ENCODE results near the gene DNAJC3.

GRCh38 chr13:95833126-95833525, 156.2 kb downstream of the DNAJC3 start:
- TF ChIP-seq, protein P1, sequence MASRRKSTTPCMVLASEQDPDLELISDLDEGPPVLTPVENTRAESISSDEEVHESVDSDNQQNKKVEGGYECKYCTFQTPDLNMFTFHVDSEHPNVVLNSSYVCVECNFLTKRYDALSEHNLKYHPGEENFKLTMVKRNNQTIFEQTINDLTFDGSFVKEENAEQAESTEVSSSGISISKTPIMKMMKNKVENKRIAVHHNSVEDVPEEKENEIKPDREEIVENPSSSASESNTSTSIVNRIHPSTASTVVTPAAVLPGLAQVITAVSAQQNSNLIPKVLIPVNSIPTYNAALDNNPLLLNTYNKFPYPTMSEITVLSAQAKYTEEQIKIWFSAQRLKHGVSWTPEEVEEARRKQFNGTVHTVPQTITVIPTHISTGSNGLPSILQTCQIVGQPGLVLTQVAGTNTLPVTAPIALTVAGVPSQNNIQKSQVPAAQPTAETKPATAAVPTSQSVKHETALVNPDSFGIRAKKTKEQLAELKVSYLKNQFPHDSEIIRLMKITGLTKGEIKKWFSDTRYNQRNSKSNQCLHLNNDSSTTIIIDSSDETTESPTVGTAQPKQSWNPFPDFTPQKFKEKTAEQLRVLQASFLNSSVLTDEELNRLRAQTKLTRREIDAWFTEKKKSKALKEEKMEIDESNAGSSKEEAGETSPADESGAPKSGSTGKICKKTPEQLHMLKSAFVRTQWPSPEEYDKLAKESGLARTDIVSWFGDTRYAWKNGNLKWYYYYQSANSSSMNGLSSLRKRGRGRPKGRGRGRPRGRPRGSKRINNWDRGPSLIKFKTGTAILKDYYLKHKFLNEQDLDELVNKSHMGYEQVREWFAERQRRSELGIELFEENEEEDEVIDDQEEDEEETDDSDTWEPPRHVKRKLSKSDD (conservative IDR thresholded peaks at IDR 0.05; ENCODE audit: low read length), result no peak
- TF ChIP-seq JUND (IDR thresholded peaks at IDR 0.05; ENCODE audit: borderline replicate concordance, low read depth, low read length), result no peak
- no peak for TF ChIP-seq JUND (tag; IDR thresholded peaks at IDR 0.05; ENCODE audit: borderline replicate concordance, low read depth, low read length)
- TF ChIP-seq NR0B1 (IDR thresholded peaks at IDR 0.05; ENCODE audit: partially characterized antibody), result no peak
- TF ChIP-seq, protein P2, sequence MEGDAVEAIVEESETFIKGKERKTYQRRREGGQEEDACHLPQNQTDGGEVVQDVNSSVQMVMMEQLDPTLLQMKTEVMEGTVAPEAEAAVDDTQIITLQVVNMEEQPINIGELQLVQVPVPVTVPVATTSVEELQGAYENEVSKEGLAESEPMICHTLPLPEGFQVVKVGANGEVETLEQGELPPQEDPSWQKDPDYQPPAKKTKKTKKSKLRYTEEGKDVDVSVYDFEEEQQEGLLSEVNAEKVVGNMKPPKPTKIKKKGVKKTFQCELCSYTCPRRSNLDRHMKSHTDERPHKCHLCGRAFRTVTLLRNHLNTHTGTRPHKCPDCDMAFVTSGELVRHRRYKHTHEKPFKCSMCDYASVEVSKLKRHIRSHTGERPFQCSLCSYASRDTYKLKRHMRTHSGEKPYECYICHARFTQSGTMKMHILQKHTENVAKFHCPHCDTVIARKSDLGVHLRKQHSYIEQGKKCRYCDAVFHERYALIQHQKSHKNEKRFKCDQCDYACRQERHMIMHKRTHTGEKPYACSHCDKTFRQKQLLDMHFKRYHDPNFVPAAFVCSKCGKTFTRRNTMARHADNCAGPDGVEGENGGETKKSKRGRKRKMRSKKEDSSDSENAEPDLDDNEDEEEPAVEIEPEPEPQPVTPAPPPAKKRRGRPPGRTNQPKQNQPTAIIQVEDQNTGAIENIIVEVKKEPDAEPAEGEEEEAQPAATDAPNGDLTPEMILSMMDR (IDR thresholded peaks at IDR 0.05 in 2 of 3, conservative IDR thresholded peaks at IDR 0.05 in 1 of 3; ENCODE audit: insufficient read depth in 2 of 3, low read depth in 1 of 3, low read length in 3 of 3), result no peak
- TF ChIP-seq, protein P3, sequence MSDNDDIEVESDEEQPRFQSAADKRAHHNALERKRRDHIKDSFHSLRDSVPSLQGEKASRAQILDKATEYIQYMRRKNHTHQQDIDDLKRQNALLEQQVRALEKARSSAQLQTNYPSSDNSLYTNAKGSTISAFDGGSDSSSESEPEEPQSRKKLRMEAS (CRISPR knock-in tag; IDR thresholded peaks at IDR 0.05), result no peak
- TF ChIP-seq ZNF318 (IDR thresholded peaks at IDR 0.05; ENCODE audit: borderline replicate concordance in 1 of 2, low read depth in 1 of 2), result no peak
- no peak for TF ChIP-seq RAD51 (IDR thresholded peaks at IDR 0.05; ENCODE audit: borderline replicate concordance, low read depth)
- no peak for TF ChIP-seq TARDBP (IDR thresholded peaks at IDR 0.05)
- TF ChIP-seq ZNF280B (CRISPR knock-in tag; IDR thresholded peaks at IDR 0.05), result no peak
- TF ChIP-seq GATA2 (CRISPR knock-in tag; IDR thresholded peaks at IDR 0.05), result no peak
- TF ChIP-seq, protein P4, sequence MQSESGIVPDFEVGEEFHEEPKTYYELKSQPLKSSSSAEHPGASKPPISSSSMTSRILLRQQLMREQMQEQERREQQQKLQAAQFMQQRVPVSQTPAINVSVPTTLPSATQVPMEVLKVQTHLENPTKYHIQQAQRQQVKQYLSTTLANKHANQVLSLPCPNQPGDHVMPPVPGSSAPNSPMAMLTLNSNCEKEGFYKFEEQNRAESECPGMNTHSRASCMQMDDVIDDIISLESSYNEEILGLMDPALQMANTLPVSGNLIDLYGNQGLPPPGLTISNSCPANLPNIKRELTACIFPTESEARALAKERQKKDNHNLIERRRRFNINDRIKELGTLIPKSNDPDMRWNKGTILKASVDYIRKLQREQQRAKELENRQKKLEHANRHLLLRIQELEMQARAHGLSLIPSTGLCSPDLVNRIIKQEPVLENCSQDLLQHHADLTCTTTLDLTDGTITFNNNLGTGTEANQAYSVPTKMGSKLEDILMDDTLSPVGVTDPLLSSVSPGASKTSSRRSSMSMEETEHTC (IDR thresholded peaks at IDR 0.05), result no peak
- TF ChIP-seq KDM1A (IDR thresholded peaks at IDR 0.05), result no peak

Measured in K562 (cell line).